Cardiac fibroblast (primary cell): Measurements from ENCODE around the gene DMRTC1B.
A peak's percentile ranks its signal among the peaks of the same experiment; 100 is the strongest.
"Not testable (repeated sequence)": the region's sequence is repeated elsewhere in the genome, so short reads cannot be mapped to it uniquely, and the experiment has no call there.

Experiments
- DNase-seq, 2 donors: peaks; one replicate each; pipeline versions ENCODE4 v3.0.0 to v3.0.0-alpha.2; 2010; ENCODE audit warnings: low read depth in 2 of 2
- H3K4me3 ChIP-seq, 2 donors: replicated peaks in 1 of 2; 1 replicate in 1 of 2; 2 replicates in 1 of 2; pipeline ENCODE4 v1.5.1; 2011; ENCODE audit warnings: low read depth in 2 of 2, low read length in 2 of 2, mild to moderate bottlenecking in 2 of 2, moderate library complexity in 1 of 2
- TF ChIP-seq, protein P1 (sequence below): IDR thresholded peaks from one replicate; pipeline ENCODE4 v1.5.1; 2011; ENCODE audit warnings: low read depth, mild to moderate bottlenecking, low read length, inconsistent platforms

Gene DMRTC1B, protein sequence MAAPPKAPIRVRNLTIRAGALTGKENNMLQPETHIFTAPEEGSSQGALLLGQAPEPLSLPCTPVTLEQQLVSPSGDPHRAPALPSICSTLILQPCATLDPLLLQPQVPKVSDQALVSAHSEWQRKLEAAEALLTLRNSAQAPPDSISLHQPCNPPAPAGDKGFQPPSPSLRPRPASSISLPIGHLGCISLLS

DNA sequence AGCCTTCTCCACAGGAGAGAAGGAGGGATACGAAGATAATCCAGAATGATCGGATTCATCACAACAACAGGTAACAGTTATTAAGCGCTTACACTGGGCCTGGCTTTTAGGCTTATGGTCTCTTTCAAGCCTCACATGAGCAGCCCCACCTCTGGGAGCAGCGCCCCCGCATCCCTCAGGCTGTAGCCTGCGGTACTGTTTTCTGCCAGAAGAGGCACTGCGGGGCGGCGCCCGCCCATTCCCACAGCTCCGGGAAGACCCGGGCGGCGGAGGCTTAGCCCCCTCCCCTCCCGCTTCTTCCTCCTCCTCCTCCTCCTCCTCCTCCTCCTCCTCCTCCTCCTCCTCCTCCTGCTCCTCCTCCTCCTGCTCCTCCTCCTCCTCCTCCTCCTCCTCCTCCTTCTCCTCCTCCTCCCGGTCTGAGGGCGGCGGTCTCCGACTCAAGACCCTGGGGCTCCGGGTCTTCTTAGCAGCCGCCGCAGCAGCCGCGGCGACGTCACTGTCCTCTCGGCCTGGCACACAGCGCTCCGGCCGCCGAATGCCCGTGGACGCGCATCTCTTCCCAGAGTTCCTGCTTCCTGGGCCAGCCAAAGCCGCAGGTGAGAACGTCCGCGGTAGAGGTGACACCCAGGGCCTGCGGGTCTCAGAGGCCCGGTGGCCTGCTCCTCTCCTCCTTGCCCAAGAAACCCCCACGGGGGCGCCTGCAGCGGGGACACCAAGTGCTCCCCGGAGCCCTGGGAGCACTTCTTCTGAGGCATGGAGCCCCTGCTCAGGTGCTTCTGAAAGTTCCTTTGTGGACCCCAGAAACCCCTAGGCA lies at the start of gene DMRTC1B:
Gene DMRTC1B, plus strand, starts transcription at position 238 of the 814 bp plus-strand sequence. CDS start 68,246 bp downstream, outside the sequence.
- not testable (repeated sequence) for H3K4me3 ChIP-seq, DNase-seq

DNA sequence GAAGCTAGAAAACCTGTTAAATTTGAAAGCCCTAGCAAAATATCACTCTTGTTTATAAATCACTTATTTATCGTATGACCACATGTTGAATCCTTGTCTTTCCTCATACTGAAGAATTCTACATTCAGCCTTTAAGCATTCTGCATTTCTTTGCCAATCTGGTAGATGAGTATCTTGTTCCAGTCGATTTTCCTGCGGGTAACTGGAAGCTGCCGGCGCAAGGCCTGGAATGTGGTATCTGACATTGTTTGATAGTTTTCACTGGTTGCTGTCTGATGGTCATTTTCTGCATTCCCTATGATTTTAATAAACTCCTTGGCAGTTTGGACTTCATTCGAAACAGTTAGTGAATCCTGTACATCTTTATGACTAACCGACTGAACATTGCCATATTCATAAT lies 48.8 kb upstream of the DMRTC1B start:
- TF ChIP-seq, protein P1, sequence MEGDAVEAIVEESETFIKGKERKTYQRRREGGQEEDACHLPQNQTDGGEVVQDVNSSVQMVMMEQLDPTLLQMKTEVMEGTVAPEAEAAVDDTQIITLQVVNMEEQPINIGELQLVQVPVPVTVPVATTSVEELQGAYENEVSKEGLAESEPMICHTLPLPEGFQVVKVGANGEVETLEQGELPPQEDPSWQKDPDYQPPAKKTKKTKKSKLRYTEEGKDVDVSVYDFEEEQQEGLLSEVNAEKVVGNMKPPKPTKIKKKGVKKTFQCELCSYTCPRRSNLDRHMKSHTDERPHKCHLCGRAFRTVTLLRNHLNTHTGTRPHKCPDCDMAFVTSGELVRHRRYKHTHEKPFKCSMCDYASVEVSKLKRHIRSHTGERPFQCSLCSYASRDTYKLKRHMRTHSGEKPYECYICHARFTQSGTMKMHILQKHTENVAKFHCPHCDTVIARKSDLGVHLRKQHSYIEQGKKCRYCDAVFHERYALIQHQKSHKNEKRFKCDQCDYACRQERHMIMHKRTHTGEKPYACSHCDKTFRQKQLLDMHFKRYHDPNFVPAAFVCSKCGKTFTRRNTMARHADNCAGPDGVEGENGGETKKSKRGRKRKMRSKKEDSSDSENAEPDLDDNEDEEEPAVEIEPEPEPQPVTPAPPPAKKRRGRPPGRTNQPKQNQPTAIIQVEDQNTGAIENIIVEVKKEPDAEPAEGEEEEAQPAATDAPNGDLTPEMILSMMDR, result no peak
- no peak overlapping the region for H3K4me3 ChIP-seq
- peak in 1 of 2 donors; percentile 2 for DNase-seq

DNA sequence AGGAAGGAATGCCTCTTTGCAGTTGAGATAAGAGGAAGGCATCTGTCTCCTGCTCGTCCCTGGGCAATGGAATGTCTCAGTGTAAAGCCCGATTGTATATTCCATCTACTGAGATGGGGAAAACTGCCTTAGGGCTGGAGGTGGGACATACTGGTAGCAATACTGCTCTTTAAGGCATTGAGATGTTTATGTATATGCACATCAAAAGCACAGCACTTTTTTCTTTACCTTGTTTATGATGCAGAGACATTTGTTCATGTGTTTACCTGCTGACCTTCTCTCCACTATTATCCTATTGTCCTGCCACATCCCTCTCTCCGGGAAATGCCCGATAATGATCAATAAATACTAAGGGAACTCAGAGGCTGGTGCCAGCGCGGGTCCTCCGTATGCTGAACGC lies 43.1 kb upstream of the DMRTC1B start:
- DNase-seq, H3K4me3 ChIP-seq: not testable (repeated sequence)

DNA sequence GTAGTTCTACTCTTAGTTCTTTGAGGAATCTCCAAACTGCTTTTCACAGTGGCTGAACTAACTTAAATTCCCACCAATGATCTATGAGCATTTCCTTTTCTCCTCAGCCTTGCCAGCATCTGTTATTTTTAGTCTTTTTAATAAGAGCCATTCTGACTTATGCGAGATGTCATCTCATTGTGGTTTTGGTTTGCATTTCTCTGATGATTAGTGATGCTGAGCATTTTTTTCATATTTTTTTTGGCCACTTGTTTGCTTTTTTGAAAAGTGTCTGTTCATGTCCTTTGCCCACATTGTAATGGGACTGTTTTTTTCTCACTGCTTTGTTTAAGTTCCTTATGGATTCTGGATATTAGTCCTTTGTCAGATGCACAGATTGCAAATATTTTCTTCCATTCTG lies 41.1 kb upstream of the DMRTC1B start:
- no peak overlapping the region for H3K4me3 ChIP-seq
- DNase-seq, result peak in 1 of 2 donors; percentile 68
- TF ChIP-seq, protein P1, result no peak

DNA sequence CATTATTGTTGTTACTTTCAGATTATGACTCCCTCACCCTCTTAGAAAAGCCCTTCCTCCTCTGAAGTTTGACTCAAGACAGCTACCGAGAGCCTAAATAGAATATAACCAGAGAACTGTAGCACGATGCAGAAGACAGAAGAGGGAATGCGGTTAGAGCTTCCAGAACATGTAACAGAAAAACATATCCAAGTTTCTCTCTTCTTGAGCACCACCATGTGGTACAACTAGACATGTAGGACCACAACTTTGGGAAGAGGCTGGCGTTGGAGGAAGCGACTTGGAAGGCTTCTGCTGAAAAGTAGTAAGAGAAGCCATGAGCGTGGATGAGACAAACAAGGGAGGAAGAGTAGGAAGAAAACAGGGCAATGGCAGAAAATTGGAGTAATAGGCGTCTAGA lies 31.1 kb upstream of the DMRTC1B start:
- DNase-seq, result not testable (repeated sequence)

DNA sequence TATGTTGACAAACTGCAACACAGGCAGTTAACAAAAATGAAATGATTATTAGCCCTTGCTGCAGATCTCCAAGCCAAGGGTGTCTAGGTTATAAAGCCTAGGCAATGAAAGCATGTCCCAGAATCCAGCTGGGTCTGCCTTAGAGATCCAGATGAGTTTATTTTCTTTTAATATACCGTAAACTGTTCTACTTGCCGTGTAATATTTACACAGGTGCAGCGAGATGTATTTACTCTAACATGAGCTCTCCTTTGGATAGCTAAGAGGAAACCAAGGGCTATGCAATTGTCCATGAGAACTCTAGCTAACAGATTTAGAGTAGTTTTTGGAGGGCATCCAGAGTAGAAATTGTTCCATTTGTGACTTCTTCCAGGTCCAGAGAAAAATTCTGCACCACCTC lies 28.1 kb upstream of the DMRTC1B start:
- not testable (repeated sequence) for H3K4me3 ChIP-seq, DNase-seq

More for the DNA sequence above, 31.1 kb upstream of the DMRTC1B start:
- H3K4me3 ChIP-seq, result not testable (repeated sequence)

DNA sequence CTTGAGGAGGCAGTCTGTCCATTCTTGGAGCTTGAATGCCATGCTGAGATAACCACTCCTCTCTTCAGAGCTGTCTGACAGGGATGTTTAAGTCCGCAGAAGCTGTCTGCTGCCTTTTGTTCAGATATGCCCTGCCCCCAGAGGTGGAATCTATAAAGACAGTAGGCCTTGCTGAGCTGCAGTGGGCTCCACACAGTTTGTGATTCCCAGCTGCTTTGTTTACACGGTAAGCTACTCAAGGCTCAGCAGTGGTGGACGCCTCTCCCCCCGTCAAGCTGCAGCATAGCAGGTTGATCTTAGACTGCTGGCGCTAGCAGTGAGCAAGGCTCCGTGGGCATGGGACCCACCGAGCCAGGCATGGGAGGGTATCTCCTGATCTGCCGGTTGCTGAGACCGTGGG lies 16.2 kb upstream of the DMRTC1B start:
- not testable (repeated sequence) for DNase-seq, H3K4me3 ChIP-seq

DNA sequence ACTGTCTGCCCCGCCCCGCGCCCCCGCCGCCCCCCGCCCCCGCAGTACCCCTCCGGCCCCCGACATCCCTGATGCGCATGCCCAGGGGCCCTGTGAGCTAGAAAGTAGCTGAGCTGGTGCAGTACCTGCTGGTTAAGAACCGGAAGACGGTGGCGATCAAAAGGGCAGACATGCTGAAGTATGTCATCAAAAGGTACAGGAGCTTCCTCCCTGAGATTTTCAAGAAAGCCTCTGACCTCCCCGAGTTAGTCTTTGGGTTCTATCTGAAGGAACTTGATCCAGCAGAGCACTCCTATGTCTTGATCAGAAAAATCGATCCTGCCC lies 739 bp downstream of the DMRTC1B start:
- not testable (repeated sequence) for H3K4me3 ChIP-seq, DNase-seq

DNA sequence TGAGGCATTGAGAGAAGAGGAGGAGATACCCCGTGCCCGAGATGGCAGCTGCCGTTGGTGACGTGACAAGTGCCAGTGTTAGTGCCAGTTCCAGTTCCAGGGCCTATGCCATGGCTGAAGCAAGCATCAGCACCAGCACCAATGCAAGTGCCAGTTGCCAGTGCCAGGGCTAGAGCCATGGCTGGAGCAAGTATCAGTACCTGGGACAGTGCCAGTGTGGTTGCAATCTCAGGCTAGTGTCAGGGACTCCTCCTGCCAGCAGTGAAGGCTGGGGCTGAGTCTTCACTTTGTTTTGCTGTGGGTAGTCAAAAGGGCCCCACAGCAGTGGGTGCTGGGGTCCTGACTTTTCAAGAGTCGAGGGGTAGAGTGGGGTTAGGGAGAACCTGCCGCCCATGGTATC lies 1.5 kb downstream of the DMRTC1B start:
- not testable (repeated sequence) for H3K4me3 ChIP-seq, DNase-seq

DNA sequence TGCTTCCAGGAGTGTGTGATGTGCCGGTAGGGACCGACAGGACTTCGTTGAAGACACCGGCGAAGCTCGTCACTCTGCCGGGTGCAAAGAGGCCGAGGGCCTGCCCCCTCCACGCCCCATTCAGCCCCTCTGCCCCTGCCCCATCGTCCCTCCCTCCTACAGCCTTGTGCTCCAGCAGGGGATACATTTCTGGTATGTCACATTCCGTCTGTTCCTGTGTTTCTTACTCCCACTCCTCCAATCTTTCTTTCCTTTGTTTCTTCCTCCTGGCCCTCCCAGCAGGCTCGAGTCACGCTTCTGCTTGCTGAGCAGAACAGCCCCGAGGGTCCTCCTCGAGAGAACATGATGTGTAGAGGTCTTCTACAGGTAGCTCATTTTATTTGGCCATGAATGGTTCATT lies 5.9 kb downstream of the DMRTC1B start, which contains the start of gene FAM236B:
Gene FAM236B, minus strand, starts transcription at position 101 of the 400 bp plus-strand sequence. Its CDS starts 100 bp downstream, at position 1.
- not testable (repeated sequence) for H3K4me3 ChIP-seq, DNase-seq

DNA sequence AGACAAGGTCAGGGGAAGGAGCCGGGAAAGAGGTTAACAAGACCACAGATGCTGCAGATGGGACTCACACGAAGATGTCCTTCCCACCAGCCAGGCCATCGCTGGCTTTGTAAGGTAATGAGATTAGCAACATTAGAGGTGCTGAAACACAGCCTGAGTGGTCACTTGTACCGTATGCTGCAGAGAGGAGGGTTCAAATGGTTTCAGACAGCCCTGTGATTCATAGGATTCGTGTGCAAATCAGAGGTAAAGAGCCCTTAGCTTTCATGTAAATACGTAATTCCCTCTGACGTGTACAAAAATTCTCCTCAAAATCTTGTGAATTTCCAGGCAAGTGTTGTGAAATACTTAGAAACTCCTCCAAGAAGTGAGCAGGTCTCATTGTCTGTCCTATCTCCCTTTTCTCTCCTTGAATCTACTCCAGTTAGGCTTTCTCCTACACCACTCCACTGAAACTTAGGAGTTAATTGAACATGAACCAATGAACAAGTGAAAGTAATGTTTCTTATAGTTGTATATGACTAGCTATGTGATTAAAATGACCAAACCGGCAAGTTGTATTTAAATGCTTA lies 6.8 kb downstream of the DMRTC1B start:
- not testable (repeated sequence) for DNase-seq

DNA sequence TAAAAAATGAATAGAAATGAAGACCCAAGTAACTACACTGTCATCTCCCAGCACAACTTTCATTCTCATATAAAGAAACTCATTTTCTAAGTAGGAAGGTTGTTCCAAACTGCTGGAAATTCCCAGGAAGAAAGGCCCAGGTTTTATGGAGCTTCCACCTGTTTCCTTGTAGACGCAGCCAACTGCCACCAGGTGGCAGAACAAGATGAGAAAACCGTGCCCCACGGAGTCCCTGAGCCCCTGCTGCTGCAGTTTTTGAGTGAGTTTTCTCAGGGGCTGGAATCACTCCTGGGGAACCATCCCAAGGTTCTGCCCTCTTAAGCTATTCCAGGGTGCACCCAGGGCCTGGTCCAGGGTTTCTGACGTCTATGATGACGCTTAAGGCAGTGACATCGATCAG lies 7.3 kb downstream of the DMRTC1B start:
- not testable (repeated sequence) for DNase-seq, H3K4me3 ChIP-seq

More for the DNA sequence above, 6.8 kb downstream of the DMRTC1B start:
- not testable (repeated sequence) for H3K4me3 ChIP-seq

DNA sequence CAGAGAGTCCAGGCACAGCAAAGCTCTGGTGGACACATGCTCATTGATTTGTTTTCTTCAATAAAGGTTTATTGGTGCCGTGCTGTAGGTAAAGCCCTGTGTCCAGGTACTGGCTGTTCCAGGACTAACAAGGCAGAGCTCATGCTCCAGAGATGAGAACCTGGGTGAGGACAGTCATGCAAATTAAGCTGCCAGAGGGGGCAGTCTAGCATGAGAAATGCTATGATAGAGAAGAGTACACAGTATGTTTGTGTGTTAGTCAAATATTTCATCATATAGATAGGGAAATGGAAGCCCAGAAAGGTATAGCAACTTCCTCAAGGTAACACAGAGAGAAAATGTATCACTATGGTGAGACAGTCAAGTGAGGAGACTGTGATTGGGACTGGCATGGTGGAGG lies 11.5 kb downstream of the DMRTC1B start:
- H3K4me3 ChIP-seq, DNase-seq: not testable (repeated sequence)

DNA sequence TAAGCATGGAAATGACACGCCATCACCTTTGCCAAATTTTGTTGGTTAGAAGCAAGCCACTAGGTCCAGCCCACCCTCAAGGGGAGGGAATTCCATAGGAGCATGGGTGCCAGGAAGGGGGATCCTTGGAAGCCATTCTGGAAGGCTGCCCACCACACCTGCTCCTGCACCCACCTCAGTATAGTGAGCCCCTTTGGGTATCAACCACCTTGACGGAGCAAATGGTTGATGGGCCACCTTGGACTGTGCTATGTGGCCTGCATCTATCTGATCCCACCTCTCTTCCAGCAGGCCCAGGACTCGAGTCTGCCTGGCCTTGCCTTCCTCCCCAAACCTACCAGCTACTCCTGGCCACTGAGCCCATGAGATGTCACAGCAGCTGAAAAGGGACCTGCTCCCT lies 13.7 kb downstream of the DMRTC1B start:
- not testable (repeated sequence) for H3K4me3 ChIP-seq

DNA sequence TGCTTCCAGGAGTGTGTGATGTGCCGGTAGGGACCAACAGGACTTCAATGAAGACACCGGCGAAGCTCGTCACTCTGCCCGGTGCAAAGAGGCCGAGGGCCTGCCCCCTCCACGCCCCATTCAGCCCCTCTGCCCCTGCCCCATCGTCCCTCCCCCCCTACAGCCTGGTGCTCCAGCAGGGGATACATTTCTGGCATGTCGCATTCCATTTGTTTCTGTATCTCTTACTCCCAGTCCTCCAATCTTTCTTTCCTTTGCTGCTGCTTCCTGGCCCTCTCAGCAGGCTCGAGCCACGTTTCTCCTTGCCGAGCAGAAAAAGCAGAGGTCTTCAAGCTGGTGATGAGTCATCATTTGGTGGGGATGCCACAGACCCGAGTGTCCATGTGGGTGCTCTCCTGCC lies 31.4 kb downstream of the DMRTC1B start, which contains the start of gene FAM236D:
Gene FAM236D, minus strand, starts transcription at position 101 of the 400 bp plus-strand sequence. Its CDS starts 100 bp downstream, at position 1.
- not testable (repeated sequence) for DNase-seq, H3K4me3 ChIP-seq

More for the DNA sequence above, 13.7 kb downstream of the DMRTC1B start:
- DNase-seq, result not testable (repeated sequence)

DNA sequence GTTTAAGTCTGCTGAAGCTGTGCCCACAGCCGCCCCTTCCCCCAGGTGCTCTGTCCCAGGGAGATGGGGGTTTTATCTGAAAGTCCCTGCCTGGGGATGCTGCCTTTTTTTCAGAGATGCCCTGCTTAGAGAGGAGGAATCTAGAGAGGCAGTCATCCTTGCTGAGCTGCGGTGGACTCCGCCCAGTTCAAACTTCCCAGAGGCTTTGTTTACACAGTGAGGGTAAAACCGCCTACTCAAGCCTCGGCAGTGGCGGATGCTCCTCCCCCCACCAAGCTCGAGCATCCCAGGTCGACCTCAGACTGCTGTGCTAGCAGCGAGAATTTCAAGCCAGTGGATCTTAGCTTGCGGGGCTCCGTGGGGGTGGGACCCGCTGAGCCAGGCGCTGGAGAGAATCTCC lies 54.0 kb downstream of the DMRTC1B start:
- not testable (repeated sequence) for H3K4me3 ChIP-seq, DNase-seq
